ENCODE data around the gene DSCAM.

DSCAM gene

DNA sequence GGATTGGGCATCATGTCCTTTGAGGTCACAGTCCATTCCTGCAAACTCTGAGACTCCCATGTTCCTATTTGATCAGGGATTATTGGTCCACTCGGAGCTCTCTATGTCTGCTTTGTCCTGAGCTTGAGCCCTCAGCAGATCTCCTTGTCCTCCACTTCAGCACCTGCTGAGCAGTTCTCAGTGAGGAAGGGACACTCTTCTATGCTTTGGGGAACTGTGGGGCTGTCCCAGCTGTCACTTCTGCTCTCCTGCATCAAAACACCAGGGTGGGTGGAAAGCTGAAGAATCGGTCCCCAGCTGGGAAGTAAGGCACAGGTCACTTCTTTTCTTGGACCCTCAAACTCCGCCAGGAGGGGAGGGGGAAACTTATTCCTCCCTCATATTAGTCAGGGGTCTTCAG lies 880.2 kb downstream of the DSCAM start:
- no peak overlapping the region for H3K4me3 ChIP-seq (replicated peaks; ENCODE audit: low read depth, low read length)
- no peak for DNase-seq (ENCODE audit: extremely low read depth, low read depth)
- TF ChIP-seq, protein P1, sequence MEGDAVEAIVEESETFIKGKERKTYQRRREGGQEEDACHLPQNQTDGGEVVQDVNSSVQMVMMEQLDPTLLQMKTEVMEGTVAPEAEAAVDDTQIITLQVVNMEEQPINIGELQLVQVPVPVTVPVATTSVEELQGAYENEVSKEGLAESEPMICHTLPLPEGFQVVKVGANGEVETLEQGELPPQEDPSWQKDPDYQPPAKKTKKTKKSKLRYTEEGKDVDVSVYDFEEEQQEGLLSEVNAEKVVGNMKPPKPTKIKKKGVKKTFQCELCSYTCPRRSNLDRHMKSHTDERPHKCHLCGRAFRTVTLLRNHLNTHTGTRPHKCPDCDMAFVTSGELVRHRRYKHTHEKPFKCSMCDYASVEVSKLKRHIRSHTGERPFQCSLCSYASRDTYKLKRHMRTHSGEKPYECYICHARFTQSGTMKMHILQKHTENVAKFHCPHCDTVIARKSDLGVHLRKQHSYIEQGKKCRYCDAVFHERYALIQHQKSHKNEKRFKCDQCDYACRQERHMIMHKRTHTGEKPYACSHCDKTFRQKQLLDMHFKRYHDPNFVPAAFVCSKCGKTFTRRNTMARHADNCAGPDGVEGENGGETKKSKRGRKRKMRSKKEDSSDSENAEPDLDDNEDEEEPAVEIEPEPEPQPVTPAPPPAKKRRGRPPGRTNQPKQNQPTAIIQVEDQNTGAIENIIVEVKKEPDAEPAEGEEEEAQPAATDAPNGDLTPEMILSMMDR (IDR thresholded peaks at IDR 0.05; ENCODE audit: low read depth, low read length, missing control alignments), result no peak

DNA sequence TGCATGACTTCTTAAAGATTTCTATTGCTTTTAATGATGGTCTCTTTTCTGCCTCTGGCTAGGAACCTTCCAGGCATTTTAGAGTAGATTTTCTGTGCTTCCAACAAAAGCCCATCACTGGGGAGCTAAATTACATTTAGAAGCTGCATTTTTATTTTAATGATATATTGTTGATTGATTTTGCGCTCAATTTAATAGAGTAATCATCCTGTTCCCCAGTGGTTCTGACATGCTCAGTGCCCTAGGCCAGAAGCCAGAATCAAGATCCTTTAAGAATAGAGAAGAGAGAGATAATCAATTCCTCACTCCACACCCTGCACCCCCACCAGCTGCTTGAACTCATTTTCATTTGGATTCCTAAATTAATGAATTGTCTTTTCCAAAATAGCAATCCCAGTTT lies 881.9 kb downstream of the DSCAM start:
- no peak overlapping the region for H3K4me3 ChIP-seq (replicated peaks; ENCODE audit: low read depth, low read length)
- TF ChIP-seq, protein P1 (IDR thresholded peaks at IDR 0.05; ENCODE audit: low read depth, low read length, missing control alignments), result no peak

DNA sequence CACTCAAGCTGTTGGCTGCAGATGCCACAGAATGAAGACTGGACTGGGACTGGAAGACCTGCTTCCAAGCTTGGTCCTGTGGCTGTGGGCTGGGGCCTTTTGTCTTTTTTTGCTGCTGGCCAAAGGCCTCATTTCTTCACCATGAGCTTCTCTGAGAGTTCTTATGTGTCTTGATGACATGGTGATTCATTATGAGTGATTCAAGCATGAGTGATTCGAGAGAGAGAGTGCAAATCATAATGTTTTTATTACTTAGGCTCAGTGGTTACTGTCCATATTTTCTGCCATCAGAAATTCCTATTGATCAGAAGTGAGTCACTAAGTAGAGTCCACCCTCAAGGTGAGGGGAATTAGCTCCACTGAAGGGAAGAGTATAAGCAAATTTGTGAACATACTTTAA lies 885.7 kb downstream of the DSCAM start:
- TF ChIP-seq, protein P1 (IDR thresholded peaks at IDR 0.05; ENCODE audit: low read depth, low read length, missing control alignments), result no peak
- no peak for DNase-seq (ENCODE audit: extremely low read depth, low read depth)
- no peak overlapping the region for H3K4me3 ChIP-seq (replicated peaks; ENCODE audit: low read depth, low read length)

More for the DNA sequence above, 881.9 kb downstream of the DSCAM start:
- no peak for DNase-seq (ENCODE audit: extremely low read depth, low read depth)
